BE2C (cell line): ENCODE data around the gene COL9A3.
"Not testable (repeated sequence)": the region's sequence is repeated elsewhere in the genome, so short reads cannot be mapped to it uniquely, and the experiment has no call there.

Experiments used
- DNase-seq: peaks from one replicate; pipeline ENCODE4 v3.0.0-alpha.2; 2020
- H3K27me3 ChIP-seq: fragments of 250-450 bp; sonication (Bioruptor Pico); 2 replicates; pipeline ENCODE4 v1.5.1; 2020; ENCODE audit warnings: mild to moderate bottlenecking
- H3K36me3 ChIP-seq: fragments of 250-450 bp; sonication (Bioruptor Pico); 2 replicates; pipeline ENCODE4 v1.5.1; 2020; ENCODE audit warnings: mild to moderate bottlenecking
- H3K4me1 ChIP-seq: fragments of 250-450 bp; sonication (Bioruptor Pico); 2 replicates; pipeline ENCODE4 v1.5.1; 2020
- H3K4me3 ChIP-seq: 2 replicates; pipeline ENCODE4 v1.5.1; 2011; ENCODE audit warnings: low read depth, low read length
- H3K9me3 ChIP-seq: fragments of 250-450 bp; sonication (Bioruptor Pico); 2 replicates; pipeline ENCODE4 v1.5.1; 2020
- CTCF ChIP-seq: IDR thresholded peaks from 2 replicates; pipeline ENCODE4 v1.5.1; 2012; ENCODE audit warnings: mild to moderate bottlenecking, low read depth, low read length

COL9A3 gene

GRCh38 chr20:62872184-62872847 lies 55.5 kb downstream of the COL9A3 start:
- H3K36me3 ChIP-seq, result no peaks in the 10 kb centered on the region; the same call in 1 of the 2 replicates
- H3K4me3 ChIP-seq, result no peak overlapping the region
- TF ChIP-seq CTCF, result no peak
- H3K27me3 ChIP-seq, result no peaks in the 10 kb centered on the region
- DNase-seq, result no peak
- peaks cover 31% of the 10 kb centered on the region for H3K4me1 ChIP-seq
- H3K9me3 ChIP-seq, result no peaks in the 10 kb centered on the region

GRCh38 chr20:62872862-62873261 lies 56.0 kb downstream of the COL9A3 start:
- H3K4me1 ChIP-seq, result peaks cover 32% of the 10 kb centered on the region
- no peaks in the 10 kb centered on the region for H3K27me3 ChIP-seq
- no peak for DNase-seq
- H3K36me3 ChIP-seq, result no peaks in the 10 kb centered on the region; the same call in 1 of the 2 replicates
- TF ChIP-seq CTCF, result no peak
- H3K4me3 ChIP-seq, result no peak overlapping the region
- H3K9me3 ChIP-seq, result no peaks in the 10 kb centered on the region

- TF ChIP-seq CTCF, result no peak
- Histone ChIP-seq H3K27me3 (no peaks in the 10 kb centered on the region), H3K4me1 (peaks cover 32% of the 10 kb centered on the region), H3K4me3 (no peak overlapping the region), H3K36me3 (no peaks in the 10 kb centered on the region; the same call in 1 of the 2 replicates), H3K9me3 (no peaks in the 10 kb centered on the region)
- no peak for DNase-seq
These were observed 56.4 kb downstream of the COL9A3 start for GRCh38 chr20:62873280-62873679.

- Histone ChIP-seq H3K4me1 (peaks cover 32% of the 10 kb centered on the region), H3K4me3 (peak overlapping the region; percentile 28)
- not testable (repeated sequence) for H3K9me3 ChIP-seq, H3K27me3 ChIP-seq, H3K36me3 ChIP-seq
- peak; percentile 78 for DNase-seq
- TF ChIP-seq CTCF, result peak; percentile 53
These were observed 56.8 kb downstream of the COL9A3 start for GRCh38 chr20:62873681-62874031.

- Histone ChIP-seq H3K4me1 (peaks cover 32% of the 10 kb centered on the region), H3K27me3 (no peaks in the 10 kb centered on the region), H3K9me3 (no peaks in the 10 kb centered on the region), H3K36me3 (peaks cover 4% of the 10 kb centered on the region), H3K4me3 (peak overlapping the region; percentile 48)
- DNase-seq, result no peak
- TF ChIP-seq CTCF, result no peak
These were observed 58.1 kb downstream of the COL9A3 start for GRCh38 chr20:62874964-62875344.

GRCh38 chr20:62875419-62876361 lies 58.8 kb downstream of the COL9A3 start:
- Histone ChIP-seq H3K4me1 (peaks cover 32% of the 10 kb centered on the region), H3K4me3 (no peak overlapping the region), H3K9me3 (no peaks in the 10 kb centered on the region), H3K36me3 (peaks cover 9% of the 10 kb centered on the region), H3K27me3 (no peaks in the 10 kb centered on the region)
- peak; percentile 63 for TF ChIP-seq CTCF
- DNase-seq, result peak; percentile 95
